Type B pancreatic cell (in vitro differentiated cells): Measurements from ENCODE around the gene HSFX4. TPM values are rescaled to one million over a fixed set of nuclear protein-coding genes. Genes with fewer than 3 reads are reported as not detected.
"Not testable (repeated sequence)": the region's sequence is repeated elsewhere in the genome, so short reads cannot be mapped to it uniquely, and the experiment has no call there.

Experiments
- DNase-seq: peaks from one replicate; pipeline ENCODE4 v3.0.0; 2021; ENCODE audit warnings: mixed read lengths; ENCODE audit not compliant: unreplicated experiment; ENCODE audit errors: extremely low spot score
- H3K27ac Mint-ChIP-seq: 2 replicates; pipeline ENCODE4 v1.8.0; 2021; ENCODE audit warnings: mild to moderate bottlenecking, mixed read lengths
- H3K27me3 Mint-ChIP-seq: 2 replicates; pipeline ENCODE4 v1.8.0; 2021; ENCODE audit warnings: mixed read lengths
- H3K36me3 Mint-ChIP-seq: 2 replicates; pipeline ENCODE4 v1.8.0; 2021; ENCODE audit warnings: mixed read lengths
- H3K4me1 Mint-ChIP-seq: one replicate; pipeline ENCODE4 v1.8.0; 2021; ENCODE audit warnings: mixed read lengths; ENCODE audit not compliant: unreplicated experiment
- H3K4me3 Mint-ChIP-seq: 2 replicates; pipeline ENCODE4 v1.8.0; 2021; ENCODE audit warnings: mild to moderate bottlenecking, mixed read lengths
- H3K9me3 Mint-ChIP-seq: 2 replicates; pipeline ENCODE4 v1.8.0; 2021; ENCODE audit warnings: mixed read lengths
- total RNA-seq: library from RNA; stranded (reverse); gene quantifications from 2 replicates; pipeline ENCODE4 v1.2.1, GENCODE V29; 2021; ENCODE audit warnings: low replicate concordance
- TF ChIP-seq, protein P1 (sequence below): fragments of 200-600 bp; sonication (generic); conservative IDR thresholded peaks from 2 replicates; pipeline ENCODE4 v1.5.0; 2021; ENCODE audit warnings: antibody characterized with exemption, mild to moderate bottlenecking

HSFX4 gene
- total RNA-seq, 1 donor from 2014 or later, result not detected

DNA sequence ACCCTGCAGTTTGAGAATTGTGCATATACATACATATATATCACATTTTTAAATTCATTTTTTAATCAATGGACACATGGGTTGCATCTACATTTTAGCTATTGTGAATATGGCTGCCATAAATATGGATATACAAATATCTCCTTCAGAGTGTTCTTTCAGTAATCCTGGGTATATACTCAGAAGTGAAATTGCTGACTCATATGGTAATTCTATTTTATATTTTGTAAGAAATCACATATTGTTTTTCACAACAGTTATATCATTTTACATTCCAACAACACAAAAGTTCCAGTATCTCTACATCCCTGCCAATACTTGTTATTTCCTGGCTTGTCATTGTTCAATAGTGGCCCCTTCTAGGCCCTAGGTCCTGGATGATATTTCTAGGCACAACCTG, 20.6 kb upstream of the HSFX4 start:
- Mint-ChIP-seq H3K27ac (no peak overlapping the region), H3K27me3 (no peaks in the 10 kb centered on the region), H3K4me1 (no peaks in the 10 kb centered on the region), H3K9me3 (peaks cover 5% of the 10 kb centered on the region), H3K36me3 (no peaks in the 10 kb centered on the region), H3K4me3 (no peak overlapping the region)
- TF ChIP-seq, protein P1, sequence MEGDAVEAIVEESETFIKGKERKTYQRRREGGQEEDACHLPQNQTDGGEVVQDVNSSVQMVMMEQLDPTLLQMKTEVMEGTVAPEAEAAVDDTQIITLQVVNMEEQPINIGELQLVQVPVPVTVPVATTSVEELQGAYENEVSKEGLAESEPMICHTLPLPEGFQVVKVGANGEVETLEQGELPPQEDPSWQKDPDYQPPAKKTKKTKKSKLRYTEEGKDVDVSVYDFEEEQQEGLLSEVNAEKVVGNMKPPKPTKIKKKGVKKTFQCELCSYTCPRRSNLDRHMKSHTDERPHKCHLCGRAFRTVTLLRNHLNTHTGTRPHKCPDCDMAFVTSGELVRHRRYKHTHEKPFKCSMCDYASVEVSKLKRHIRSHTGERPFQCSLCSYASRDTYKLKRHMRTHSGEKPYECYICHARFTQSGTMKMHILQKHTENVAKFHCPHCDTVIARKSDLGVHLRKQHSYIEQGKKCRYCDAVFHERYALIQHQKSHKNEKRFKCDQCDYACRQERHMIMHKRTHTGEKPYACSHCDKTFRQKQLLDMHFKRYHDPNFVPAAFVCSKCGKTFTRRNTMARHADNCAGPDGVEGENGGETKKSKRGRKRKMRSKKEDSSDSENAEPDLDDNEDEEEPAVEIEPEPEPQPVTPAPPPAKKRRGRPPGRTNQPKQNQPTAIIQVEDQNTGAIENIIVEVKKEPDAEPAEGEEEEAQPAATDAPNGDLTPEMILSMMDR, result no peak
- DNase-seq, result no peak

DNA sequence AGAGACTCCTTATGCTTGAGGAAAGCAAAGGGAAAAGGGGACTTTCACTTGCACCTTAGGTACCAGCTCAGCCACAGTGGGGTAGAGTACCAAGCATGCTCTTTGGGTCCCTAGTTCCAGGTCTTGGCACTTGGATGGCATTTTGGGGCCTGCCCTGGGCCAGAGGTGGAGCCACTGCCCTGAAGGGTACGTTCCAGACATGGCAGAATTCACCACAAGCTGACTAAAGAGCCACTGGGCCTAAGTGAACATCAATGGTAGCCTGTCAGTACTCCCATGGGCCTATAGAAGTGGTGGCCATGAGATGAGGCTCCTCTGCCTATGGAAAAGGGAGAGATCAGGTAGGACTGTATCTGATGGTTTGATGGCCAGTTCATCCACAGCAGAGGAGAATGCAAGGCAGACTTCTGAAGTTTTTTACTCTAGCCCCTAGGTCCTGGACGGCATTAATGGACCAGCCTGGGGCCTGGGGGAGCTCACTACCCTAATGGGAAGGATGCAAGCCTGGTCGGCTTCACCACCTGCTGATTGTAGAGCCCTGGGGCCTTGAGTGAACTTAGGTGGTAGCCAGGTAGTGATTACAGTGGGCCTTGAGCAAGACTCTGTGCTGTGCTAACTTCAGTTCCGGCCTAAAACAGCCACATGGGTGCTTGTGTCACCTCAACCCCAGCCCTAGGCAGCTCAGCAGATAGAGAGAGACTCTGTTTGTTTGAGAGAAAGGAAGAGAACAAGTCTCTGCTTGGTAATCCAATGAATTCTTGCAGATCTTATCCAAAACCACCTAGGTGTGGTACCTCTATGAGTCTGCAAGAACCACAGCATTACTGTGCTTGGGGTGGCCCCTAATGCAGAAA, 19.8 kb upstream of the HSFX4 start:
- no peak for DNase-seq
- H3K9me3 Mint-ChIP-seq, result peaks cover 9% of the 10 kb centered on the region
- no peaks in the 10 kb centered on the region for H3K4me1 Mint-ChIP-seq
- no peaks in the 10 kb centered on the region for H3K27me3 Mint-ChIP-seq
- H3K27ac Mint-ChIP-seq, result no peak overlapping the region
- no peak overlapping the region for H3K4me3 Mint-ChIP-seq
- peaks cover 5% of the 10 kb centered on the region for H3K36me3 Mint-ChIP-seq
- TF ChIP-seq, protein P1, result no peak

DNA sequence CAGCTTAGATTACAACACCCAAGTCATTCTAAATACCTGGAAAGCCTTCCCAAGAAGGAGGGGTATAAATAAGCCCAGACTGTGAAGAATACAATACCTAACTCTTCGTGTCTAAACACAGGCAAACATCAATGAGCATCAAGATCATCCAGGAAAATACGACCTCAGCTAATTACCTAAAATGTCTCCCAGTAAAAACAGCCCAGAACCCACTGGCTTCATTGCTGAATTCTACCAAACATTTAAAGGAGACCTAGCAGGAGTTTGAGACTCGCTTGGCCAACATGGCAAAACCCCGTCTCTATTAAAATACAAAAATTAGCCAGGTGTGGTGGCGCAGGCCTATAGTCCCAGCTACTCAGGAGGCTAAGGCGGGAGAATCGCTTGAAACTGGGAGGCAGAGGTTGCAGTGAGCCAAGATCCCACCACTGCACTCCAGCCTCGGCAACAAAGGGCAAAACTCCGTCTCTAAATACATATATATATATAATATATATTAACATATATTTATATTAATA, 19.1 kb upstream of the HSFX4 start:
- no peaks in the 10 kb centered on the region for H3K4me1 Mint-ChIP-seq
- H3K4me3 Mint-ChIP-seq, result no peak overlapping the region
- H3K9me3 Mint-ChIP-seq, result peaks cover 9% of the 10 kb centered on the region
- no peaks in the 10 kb centered on the region for H3K27me3 Mint-ChIP-seq
- no peak for DNase-seq
- H3K27ac Mint-ChIP-seq, result no peak overlapping the region
- TF ChIP-seq, protein P1, result no peak
- peaks cover 5% of the 10 kb centered on the region for H3K36me3 Mint-ChIP-seq

DNA sequence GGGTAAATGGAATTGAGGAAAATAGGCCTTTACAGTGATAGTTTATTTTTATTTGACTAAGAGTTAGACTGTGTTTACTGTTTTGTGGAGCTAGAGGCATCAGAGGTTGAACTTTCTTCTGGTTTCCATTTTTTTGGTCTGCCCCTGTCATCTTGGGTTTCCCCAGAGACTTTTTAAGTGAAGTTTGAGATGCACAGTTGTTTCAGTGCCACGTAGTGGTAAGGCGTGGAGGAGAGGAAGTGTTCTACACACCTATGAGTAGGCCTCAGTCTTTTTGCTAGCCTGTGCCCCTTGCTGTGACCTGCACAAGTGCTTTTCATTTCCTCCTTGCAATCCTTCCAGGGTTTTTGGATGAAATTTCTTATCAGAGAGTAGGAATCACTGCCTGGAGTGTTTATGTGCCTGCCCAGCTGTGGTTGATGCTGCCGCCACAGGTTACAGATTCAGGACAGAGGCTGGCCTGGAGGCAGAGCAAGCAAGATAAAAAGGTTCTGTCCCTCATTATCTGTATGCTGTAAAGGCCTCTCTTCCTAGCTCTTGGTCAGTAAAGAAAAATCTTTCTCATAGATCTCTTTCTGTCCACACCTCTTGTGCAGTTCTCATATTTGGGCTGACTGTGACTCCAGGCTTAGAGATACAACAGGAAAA, 12.5 kb upstream of the HSFX4 start:
- TF ChIP-seq, protein P1, result no peak
- no peak for DNase-seq
- no peak overlapping the region for H3K27ac Mint-ChIP-seq
- H3K4me1 Mint-ChIP-seq, result no peaks in the 10 kb centered on the region
- H3K9me3 Mint-ChIP-seq, result peaks cover 9% of the 10 kb centered on the region
- no peak overlapping the region for H3K4me3 Mint-ChIP-seq
- H3K27me3 Mint-ChIP-seq, result no peaks in the 10 kb centered on the region
- H3K36me3 Mint-ChIP-seq, result peaks cover 5% of the 10 kb centered on the region

DNA sequence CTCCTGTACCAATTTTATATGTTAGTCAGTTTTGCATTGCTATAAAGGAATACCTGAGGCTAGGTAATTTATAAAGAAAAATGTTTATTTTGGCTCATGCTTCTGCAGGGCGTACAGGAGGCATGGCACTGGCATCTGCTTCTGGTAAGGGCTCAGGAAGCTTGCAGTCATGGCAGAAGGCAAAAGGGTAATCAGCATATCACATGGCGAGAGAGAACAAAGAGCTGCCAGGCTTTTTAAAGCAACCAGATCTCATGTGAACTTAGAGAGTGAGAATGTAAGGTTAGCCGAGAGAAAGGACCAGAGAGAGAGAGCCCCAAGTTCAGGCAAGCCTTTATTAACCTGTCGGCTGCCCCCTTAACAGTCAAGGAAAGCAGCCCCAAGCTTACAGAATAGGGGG, 5.5 kb upstream of the HSFX4 start:
- not testable (repeated sequence) for H3K4me3 Mint-ChIP-seq, H3K36me3 Mint-ChIP-seq

DNA sequence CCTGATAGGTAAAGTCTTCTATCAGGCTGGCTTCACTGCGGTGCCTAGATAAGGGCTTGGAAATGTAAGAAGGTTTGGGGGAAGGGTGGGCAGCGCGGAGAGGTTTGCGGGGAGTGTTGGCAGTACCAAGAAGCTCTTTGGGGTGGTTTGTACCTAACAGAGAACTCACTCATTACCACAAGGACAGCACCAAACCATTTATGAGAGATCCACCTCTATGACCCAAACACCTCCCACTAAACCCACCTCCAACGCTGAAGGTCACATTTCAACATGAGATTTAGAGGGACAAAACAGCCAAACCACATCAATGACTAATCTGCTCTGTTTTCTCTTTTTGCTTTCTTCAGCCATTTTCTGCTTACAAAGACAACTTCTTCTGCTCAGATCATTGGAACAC, 4.9 kb upstream of the HSFX4 start:
- not testable (repeated sequence) for H3K4me3 Mint-ChIP-seq, H3K36me3 Mint-ChIP-seq

More for the DNA sequence above, 5.5 kb upstream of the HSFX4 start:
- not testable (repeated sequence) for H3K4me1 Mint-ChIP-seq, H3K9me3 Mint-ChIP-seq, H3K27ac Mint-ChIP-seq, DNase-seq, H3K27me3 Mint-ChIP-seq

DNA sequence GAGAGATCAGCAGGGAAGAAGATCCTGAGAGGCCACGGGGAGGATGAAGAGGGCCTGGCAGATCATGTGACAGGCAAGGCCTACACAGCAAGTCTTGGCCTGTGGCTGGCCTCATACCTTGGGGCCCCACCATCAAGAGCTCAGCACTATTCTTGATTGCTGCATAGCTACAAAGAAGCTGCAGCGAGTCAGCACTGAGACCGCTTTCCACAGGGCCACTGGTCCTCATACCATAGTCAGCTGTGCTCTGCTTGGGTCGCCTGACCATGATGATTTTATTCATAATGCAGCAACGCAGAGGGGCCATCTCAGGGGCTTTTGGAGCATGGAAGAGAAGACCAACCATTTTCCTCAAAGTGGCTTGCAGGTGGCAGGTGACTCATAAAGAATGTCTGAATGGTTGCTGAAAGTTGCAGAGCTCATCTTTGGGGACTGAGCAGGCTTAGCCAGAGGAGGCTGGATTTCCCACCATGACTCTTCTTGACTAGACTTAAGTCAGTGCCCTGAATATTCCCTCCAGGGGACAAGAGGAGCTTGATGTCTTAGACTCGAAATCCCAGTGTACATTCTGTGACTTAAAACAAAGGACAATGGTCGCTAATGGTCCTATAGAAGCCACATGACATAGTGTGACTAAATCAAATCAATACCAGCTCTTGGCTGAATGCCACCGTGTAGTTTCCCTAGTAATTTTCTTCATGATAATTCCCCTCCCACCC, 2.0 kb upstream of the HSFX4 start:
- not testable (repeated sequence) for H3K36me3 Mint-ChIP-seq, DNase-seq, H3K9me3 Mint-ChIP-seq, H3K27me3 Mint-ChIP-seq, H3K27ac Mint-ChIP-seq, H3K4me1 Mint-ChIP-seq, H3K4me3 Mint-ChIP-seq

More for the DNA sequence above, 4.9 kb upstream of the HSFX4 start:
- not testable (repeated sequence) for H3K27ac Mint-ChIP-seq, H3K4me1 Mint-ChIP-seq, H3K9me3 Mint-ChIP-seq, DNase-seq, H3K27me3 Mint-ChIP-seq

DNA sequence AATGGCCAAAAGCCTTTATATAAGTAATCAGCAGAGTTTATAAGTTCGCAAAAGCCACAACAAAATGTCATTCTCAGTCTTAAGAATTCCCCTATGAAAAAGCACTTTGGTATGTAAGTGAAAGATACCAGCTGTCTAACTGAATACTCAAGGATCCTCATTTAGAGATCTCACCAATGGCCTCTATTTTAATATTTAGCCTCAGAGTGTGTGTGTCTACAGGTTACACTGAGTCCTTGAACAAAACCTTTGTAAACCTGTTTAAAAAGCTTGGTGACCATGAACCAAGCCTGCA, 1.5 kb upstream of the HSFX4 start:
- H3K27me3 Mint-ChIP-seq, H3K4me1 Mint-ChIP-seq, H3K4me3 Mint-ChIP-seq, H3K9me3 Mint-ChIP-seq, H3K27ac Mint-ChIP-seq, H3K36me3 Mint-ChIP-seq, DNase-seq: not testable (repeated sequence)

DNA sequence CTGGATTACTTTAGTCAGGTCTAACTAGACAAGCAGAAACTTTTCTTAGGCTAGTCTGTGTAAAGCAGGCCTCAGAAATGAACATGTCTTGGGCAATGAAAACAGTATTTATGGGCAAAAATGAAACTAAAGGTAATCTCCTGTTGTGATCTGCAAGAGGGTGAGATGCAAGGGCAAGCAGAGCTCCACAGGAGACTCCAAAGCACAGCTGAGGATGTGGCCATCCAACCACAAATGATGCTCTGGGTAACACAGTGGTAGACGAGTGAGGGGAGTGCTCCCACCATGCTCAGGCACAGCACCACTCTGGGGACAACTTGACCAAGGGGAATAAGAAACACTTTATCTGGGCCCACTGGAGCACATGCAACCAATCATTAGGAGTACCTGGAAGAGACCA, 738 bp upstream of the HSFX4 start:
- not testable (repeated sequence) for H3K36me3 Mint-ChIP-seq, H3K4me3 Mint-ChIP-seq, H3K9me3 Mint-ChIP-seq, H3K27ac Mint-ChIP-seq, H3K27me3 Mint-ChIP-seq, H3K4me1 Mint-ChIP-seq, DNase-seq
